Tibial artery (tissue), 4 donors: ENCODE data around the gene NCAPD3.

Experiments used
- DNase-seq, 2 donors: peaks; one replicate each; pipeline ENCODE4 v3.0.0-alpha.2; 2019
- H3K27ac ChIP-seq, 2 donors: fragments of 200-600 bp; sonication (generic) in 1 of 2; 1 replicate in 1 of 2; 2 replicates in 1 of 2; pipeline ENCODE4 v1.5.1; 2018 to 2019; ENCODE audit warnings: mild to moderate bottlenecking in 1 of 2
- H3K27me3 ChIP-seq, 2 donors: fragments of 200-600 bp; sonication (generic) in 1 of 2; one replicate each; pipeline versions ENCODE4 v1.5.1 to v1.6.0; 2016 to 2019
- H3K36me3 ChIP-seq, 3 donors: fragments of 200-600 bp; sonication (generic) in 2 of 3; one replicate each; pipeline ENCODE4 v1.5.1; 2016 to 2019; ENCODE audit warnings: mild to moderate bottlenecking in 2 of 3
- H3K4me1 ChIP-seq, 4 donors: fragments of 200-600 bp; sonication (generic) in 2 of 4; 1 replicate in 3 of 4; 2 replicates in 1 of 4; pipeline ENCODE4 v1.5.1; 2016 to 2019
- H3K4me3 ChIP-seq, 2 donors: fragments of 200-600 bp; sonication (generic) in 1 of 2; 1 replicate in 1 of 2; 2 replicates in 1 of 2; pipeline ENCODE4 v1.5.1; 2018 to 2019; ENCODE audit warnings: mild to moderate bottlenecking in 2 of 2
- H3K9me3 ChIP-seq, 3 donors: fragments of 200-600 bp; sonication (generic) in 1 of 3; one replicate each; pipeline ENCODE4 v1.5.1; 2016 to 2019
- CTCF ChIP-seq, 2 experiments: fragments of 200-600 bp in 1 of 2; fragments of 450-650 bp in 1 of 2; IDR thresholded peaks; one replicate each; pipeline ENCODE4 v1.5.1; 2017 to 2019; ENCODE audit warnings: antibody characterized with exemption in 2 of 2, mild to moderate bottlenecking in 1 of 2, moderate library complexity in 1 of 2
- intact Hi-C: fragments of 100-400 bp; cut with DNase I; formaldehyde crosslinking; loops from one replicate; pipeline ENCODE4 v1.15.0; 2023; ENCODE audit warnings: low total_unique reads

Gene NCAPD3

GRCh38 chr11:134245434-134245833 is 21.7 kb upstream of the NCAPD3 start:
- Histone ChIP-seq H3K9me3 (no peaks in the 10 kb centered on the region), H3K27me3 (no peaks in the 10 kb centered on the region), H3K4me3 (no peak overlapping the region), H3K36me3 (peaks cover 49 to 100% (median 94%) of the 10 kb centered on the region in 3 donors), H3K27ac (no peak overlapping the region), H3K4me1 (no peaks in the 10 kb centered on the region)
- intact Hi-C loops, result loop anchor here (5.0 kb wide), 1 partner anchor 82 kb away; no protein-coding TSS in a partner anchor
- TF ChIP-seq CTCF (IDR thresholded peaks at IDR 0.05), result no peak
- no peak for DNase-seq

DNA sequence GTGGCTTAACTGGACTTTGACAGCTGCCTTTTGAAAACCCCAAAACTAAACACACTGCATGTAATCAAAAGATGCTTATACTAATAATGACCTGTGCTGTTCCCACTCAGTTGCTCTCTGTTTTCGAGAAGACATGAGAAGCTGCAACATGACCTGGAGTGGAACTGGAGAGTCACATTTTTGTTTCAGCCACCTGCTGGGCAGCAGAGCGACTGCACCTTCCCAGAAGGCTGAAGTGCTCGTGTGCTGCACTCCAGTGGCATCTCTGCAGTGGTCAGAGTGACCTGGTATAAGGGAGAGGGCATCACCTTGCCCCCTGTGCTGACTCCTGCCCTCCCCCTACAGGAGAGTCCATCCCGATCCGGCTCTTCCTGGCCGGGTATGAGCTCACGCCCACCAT is 20.8 kb upstream of the NCAPD3 start:
- TF ChIP-seq CTCF (IDR thresholded peaks at IDR 0.05), result peak; percentile 15 to 23
- no peak for DNase-seq

DNA sequence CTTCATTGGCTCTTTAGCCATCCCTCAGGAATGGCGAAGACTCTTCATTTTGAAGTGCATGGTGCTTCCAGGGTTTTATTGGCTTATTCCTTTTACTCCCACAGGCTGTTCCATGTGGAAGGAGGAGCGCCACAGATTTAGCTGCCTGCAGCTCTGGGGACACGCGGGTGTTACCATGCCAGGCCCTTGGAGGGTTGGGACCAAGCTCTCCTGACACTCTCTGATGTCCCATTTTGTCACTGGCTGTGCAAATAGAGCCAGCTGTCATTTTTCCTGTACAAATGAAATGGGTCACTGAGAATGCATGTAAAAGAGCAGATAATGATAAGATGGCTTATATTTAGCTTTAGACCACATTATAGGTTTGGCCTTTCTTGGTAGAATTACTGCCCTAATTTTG is 20.1 kb upstream of the NCAPD3 start:
- H3K4me1 ChIP-seq, result no peaks in the 10 kb centered on the region
- no peaks in the 10 kb centered on the region for H3K9me3 ChIP-seq
- intact Hi-C loops, result no loop called here
- TF ChIP-seq CTCF (IDR thresholded peaks at IDR 0.05), result no peak
- no peak for DNase-seq
- H3K27me3 ChIP-seq, result no peaks in the 10 kb centered on the region
- no peak overlapping the region for H3K27ac ChIP-seq
- peaks cover 50 to 100% (median 95%) of the 10 kb centered on the region in 3 donors for H3K36me3 ChIP-seq
- no peak overlapping the region for H3K4me3 ChIP-seq

More for the DNA sequence above, 20.8 kb upstream of the NCAPD3 start:
- no peak overlapping the region for H3K4me3 ChIP-seq
- no peaks in the 10 kb centered on the region for H3K27me3 ChIP-seq
- H3K4me1 ChIP-seq, result no peaks in the 10 kb centered on the region
- intact Hi-C loops, result no loop called here
- H3K36me3 ChIP-seq, result peaks cover 50 to 100% (median 94%) of the 10 kb centered on the region in 3 donors
- H3K27ac ChIP-seq, result no peak overlapping the region
- no peaks in the 10 kb centered on the region for H3K9me3 ChIP-seq

DNA sequence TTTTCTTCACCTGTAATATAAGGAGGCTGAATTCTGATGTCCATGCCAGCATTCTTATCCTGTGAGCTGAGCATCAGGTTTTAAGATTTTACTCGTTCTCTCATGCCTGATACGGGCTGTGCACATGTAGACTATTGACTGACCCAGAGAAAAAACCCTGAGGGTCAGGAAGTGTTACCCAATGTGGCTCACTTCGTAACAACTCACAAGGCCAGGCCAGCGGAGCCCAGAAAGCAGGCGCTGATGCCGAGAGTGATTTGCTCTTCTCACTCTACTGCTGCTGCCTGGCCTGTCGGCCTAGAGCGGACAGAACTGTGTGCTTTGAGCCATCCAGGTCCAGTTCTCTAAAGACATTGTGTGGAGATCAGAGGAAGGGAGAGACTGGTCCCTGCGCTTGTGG is 18.6 kb upstream of the NCAPD3 start:
- TF ChIP-seq CTCF (IDR thresholded peaks at IDR 0.05), result no peak
- Histone ChIP-seq H3K27ac (no peak overlapping the region), H3K4me1 (no peaks in the 10 kb centered on the region), H3K36me3 (peaks cover 40 to 100% (median 94%) of the 10 kb centered on the region in 3 donors), H3K27me3 (no peaks in the 10 kb centered on the region), H3K9me3 (no peaks in the 10 kb centered on the region), H3K4me3 (no peak overlapping the region)
- intact Hi-C loops, result no loop called here
- no peak for DNase-seq

GRCh38 chr11:134240592-134240991 is 16.8 kb upstream of the NCAPD3 start:
- no peaks in the 10 kb centered on the region for H3K27me3 ChIP-seq
- intact Hi-C loops, result no loop called here
- TF ChIP-seq CTCF (IDR thresholded peaks at IDR 0.05), result no peak
- no peak overlapping the region for H3K27ac ChIP-seq
- H3K4me1 ChIP-seq, result no peaks in the 10 kb centered on the region
- H3K9me3 ChIP-seq, result no peaks in the 10 kb centered on the region
- DNase-seq, result no peak
- no peak overlapping the region for H3K4me3 ChIP-seq
- peaks cover 46 to 97% (median 89%) of the 10 kb centered on the region in 3 donors for H3K36me3 ChIP-seq

- intact Hi-C loops, result no loop called here
- Histone ChIP-seq H3K4me1 (no peaks in the 10 kb centered on the region), H3K9me3 (no peaks in the 10 kb centered on the region), H3K27me3 (no peaks in the 10 kb centered on the region), H3K27ac (no peak overlapping the region), H3K36me3 (peaks cover 42 to 91% (median 80%) of the 10 kb centered on the region in 3 donors), H3K4me3 (no peak overlapping the region)
- no peak for TF ChIP-seq CTCF (IDR thresholded peaks at IDR 0.05)
- DNase-seq, result no peak
Measured at GRCh38 chr11:134238956-134239355, 15.2 kb upstream of the NCAPD3 start.
